KMS-11 (cell line): ENCODE measurements around the gene SEC22A.

Source experiments
- H2AFZ ChIP-seq: fragments of 200-600 bp; sonication (generic); 2 replicates; pipeline ENCODE4 v1.6.1; 2016; ENCODE audit warnings: antibody characterized with exemption, mixed run types, low read depth
- H3K27ac ChIP-seq: fragments of 200-600 bp; sonication (generic); 2 replicates; pipeline ENCODE4 v1.6.1; 2016; ENCODE audit warnings: mild to moderate bottlenecking, mixed run types
- H3K27me3 ChIP-seq: fragments of 200-600 bp; sonication (generic); 2 replicates; pipeline ENCODE4 v1.6.1; 2017; ENCODE audit warnings: mild to moderate bottlenecking, low read depth, mixed run types, moderate library complexity; ENCODE audit not compliant: insufficient read depth
- H3K36me3 ChIP-seq: fragments of 200-600 bp; sonication (generic); 2 replicates; pipeline ENCODE4 v1.6.1; 2017; ENCODE audit warnings: mild to moderate bottlenecking, mixed run types; ENCODE audit not compliant: insufficient read depth
- H3K4me1 ChIP-seq: fragments of 200-600 bp; sonication (generic); 2 replicates; pipeline ENCODE4 v1.6.1; 2016; ENCODE audit warnings: mild to moderate bottlenecking, low read depth, mixed run types; ENCODE audit not compliant: poor library complexity, severe bottlenecking
- H3K4me2 ChIP-seq: fragments of 200-600 bp; sonication (generic); 2 replicates; pipeline ENCODE4 v1.7.0; 2016; ENCODE audit warnings: mild to moderate bottlenecking, mixed run types
- H3K4me3 ChIP-seq: fragments of 200-600 bp; sonication (generic); IDR thresholded peaks from 2 replicates; pipeline ENCODE4 v1.6.1; 2017; ENCODE audit warnings: low read depth, low read length, mixed read lengths; ENCODE audit not compliant: insufficient read depth
- H3K79me2 ChIP-seq: fragments of 200-600 bp; sonication (generic); 2 replicates; pipeline ENCODE4 v1.6.1; 2016; ENCODE audit warnings: low read depth, mixed run types; ENCODE audit not compliant: insufficient read depth
- H3K9ac ChIP-seq: fragments of 200-600 bp; sonication (generic); 2 replicates; pipeline ENCODE4 v1.6.1; 2016; ENCODE audit warnings: mild to moderate bottlenecking, mixed run types
- H4K20me1 ChIP-seq: fragments of 200-600 bp; sonication (generic); 2 replicates; pipeline ENCODE4 v1.6.1; 2016; ENCODE audit warnings: mild to moderate bottlenecking, mixed run types; ENCODE audit not compliant: insufficient read depth
- TF ChIP-seq, protein P1 (sequence below): fragments of 200-600 bp; sonication (generic); conservative IDR thresholded peaks from 2 replicates; pipeline ENCODE4 v1.6.1; 2017; ENCODE audit warnings: low read depth, mild to moderate bottlenecking, antibody characterized with exemption, low read length, moderate library complexity, mixed read lengths

The SEC22A gene

DNA sequence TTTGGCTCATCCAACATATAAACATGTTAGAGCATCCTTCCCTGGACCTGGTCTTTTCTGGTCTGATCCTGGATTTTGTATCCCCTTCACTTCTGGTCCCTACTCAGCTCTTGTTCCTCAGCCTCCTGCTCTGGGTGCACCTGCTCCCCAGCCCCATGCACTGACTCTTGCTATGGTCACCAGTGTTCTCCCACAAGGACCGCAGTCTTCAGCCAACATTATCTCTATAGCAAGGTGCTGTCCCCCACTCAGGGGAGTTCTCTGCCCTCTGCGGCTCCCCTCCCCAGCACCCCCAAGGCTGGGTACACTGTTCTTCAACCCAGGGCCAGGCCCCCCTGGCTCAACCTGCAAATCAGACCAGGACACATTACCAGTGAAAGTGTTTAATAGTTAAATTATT lies 80.2 kb downstream of the SEC22A start:
- no peak overlapping the region for H3K27ac ChIP-seq
- no peaks in the 10 kb centered on the region for H3K27me3 ChIP-seq
- H3K36me3 ChIP-seq: no peaks in the 10 kb centered on the region
- TF ChIP-seq, protein P1, sequence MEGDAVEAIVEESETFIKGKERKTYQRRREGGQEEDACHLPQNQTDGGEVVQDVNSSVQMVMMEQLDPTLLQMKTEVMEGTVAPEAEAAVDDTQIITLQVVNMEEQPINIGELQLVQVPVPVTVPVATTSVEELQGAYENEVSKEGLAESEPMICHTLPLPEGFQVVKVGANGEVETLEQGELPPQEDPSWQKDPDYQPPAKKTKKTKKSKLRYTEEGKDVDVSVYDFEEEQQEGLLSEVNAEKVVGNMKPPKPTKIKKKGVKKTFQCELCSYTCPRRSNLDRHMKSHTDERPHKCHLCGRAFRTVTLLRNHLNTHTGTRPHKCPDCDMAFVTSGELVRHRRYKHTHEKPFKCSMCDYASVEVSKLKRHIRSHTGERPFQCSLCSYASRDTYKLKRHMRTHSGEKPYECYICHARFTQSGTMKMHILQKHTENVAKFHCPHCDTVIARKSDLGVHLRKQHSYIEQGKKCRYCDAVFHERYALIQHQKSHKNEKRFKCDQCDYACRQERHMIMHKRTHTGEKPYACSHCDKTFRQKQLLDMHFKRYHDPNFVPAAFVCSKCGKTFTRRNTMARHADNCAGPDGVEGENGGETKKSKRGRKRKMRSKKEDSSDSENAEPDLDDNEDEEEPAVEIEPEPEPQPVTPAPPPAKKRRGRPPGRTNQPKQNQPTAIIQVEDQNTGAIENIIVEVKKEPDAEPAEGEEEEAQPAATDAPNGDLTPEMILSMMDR: no peak
- H3K9ac ChIP-seq: no peak overlapping the region
- no peak overlapping the region for H3K4me3 ChIP-seq
- H2AFZ ChIP-seq: no peak overlapping the region
- H3K79me2 ChIP-seq: no peaks in the 10 kb centered on the region
- no peaks in the 10 kb centered on the region for H4K20me1 ChIP-seq
- no peaks in the 10 kb centered on the region for H3K4me1 ChIP-seq
- no peak overlapping the region for H3K4me2 ChIP-seq

DNA sequence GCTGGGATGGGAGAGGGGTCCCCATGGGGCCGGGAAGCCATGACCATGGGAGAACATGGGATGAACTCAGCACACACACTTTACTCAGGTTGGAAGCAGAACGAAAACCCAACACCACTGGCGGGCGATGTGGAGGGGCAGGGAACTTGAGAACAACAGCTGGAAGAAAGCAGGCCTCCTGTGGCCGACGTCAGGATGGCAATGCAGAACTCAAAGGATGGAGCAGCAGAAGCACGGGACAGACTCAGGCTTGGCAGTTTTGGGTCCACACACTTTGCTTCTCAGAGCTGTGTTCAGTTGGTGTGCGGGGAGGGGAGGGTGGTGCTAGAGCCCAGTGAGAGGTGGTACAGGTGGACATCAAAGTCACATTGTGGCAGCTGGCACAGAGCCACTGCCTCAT lies 80.7 kb downstream of the SEC22A start:
- H3K79me2 ChIP-seq: no peaks in the 10 kb centered on the region
- TF ChIP-seq, protein P1: no peak
- no peak overlapping the region for H3K4me2 ChIP-seq
- no peak overlapping the region for H2AFZ ChIP-seq
- H3K27me3 ChIP-seq: no peaks in the 10 kb centered on the region
- H3K36me3 ChIP-seq: no peaks in the 10 kb centered on the region
- H3K4me3 ChIP-seq: no peak overlapping the region
- no peaks in the 10 kb centered on the region for H4K20me1 ChIP-seq
- H3K4me1 ChIP-seq: no peaks in the 10 kb centered on the region
- H3K27ac ChIP-seq: no peak overlapping the region
- no peak overlapping the region for H3K9ac ChIP-seq

DNA sequence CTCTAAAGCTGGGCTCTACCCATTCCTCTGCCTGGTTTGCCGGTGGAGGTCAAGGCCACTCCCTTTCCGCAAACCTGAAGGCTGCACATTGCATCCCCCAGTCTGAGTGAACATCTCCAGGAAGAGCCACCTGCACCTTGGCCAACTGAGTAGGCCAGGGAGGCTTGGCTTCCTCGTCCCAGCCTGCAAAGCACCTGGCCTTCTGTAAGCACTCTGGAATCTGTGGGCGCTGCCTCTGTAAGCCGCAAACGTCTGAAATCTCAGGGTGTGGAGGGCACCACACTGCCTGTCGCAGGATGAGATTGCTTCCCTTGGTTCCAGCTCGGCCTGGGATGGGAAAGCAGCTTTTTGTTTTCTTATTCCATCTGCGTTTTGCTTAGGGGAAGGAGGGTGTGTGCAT lies 81.3 kb downstream of the SEC22A start:
- H3K27me3 ChIP-seq: no peaks in the 10 kb centered on the region; the same call in 1 of the 2 replicates
- no peaks in the 10 kb centered on the region for H3K4me1 ChIP-seq
- H3K27ac ChIP-seq: no peak overlapping the region
- H3K9ac ChIP-seq: no peak overlapping the region
- no peaks in the 10 kb centered on the region for H4K20me1 ChIP-seq
- no peaks in the 10 kb centered on the region for H3K36me3 ChIP-seq
- no peak overlapping the region for H3K4me2 ChIP-seq
- no peaks in the 10 kb centered on the region for H3K79me2 ChIP-seq
- no peak overlapping the region for H3K4me3 ChIP-seq
- no peak overlapping the region for H2AFZ ChIP-seq
- TF ChIP-seq, protein P1: no peak

DNA sequence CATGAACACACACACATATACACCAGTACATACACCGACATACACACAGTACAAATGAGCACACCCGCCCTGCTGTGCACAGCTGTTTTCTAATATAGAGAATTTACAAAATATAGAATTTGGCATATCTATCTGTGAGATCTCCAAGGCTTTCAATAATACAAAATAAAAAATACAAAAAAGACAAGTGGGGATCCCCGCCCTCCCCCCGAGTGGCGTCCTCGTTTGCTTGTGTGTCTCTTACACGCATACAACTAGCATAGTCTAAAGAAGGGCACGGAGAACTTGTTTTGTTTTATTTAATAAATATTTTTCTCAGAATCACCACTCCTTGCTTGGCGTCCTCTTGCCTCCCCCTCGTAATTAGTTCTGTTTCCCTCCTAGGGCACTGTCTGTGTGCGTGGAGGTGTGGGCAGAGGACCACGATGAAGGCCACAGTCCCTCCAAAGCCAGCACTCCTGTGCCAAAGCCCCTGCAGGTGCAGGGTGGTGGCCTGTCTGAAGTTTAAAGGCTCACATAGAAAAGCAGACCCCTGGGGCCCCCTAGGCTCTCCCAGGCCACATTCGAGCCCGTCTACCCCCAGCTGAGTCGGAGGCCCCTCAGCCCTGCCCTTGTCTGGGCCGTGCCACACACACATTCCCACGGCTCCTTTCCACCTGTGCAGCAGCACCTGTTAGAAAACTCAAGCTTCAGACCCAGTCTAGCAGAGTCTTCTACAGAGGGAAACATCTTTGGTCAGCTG lies 82.1 kb downstream of the SEC22A start:
- no peak overlapping the region for H3K9ac ChIP-seq
- TF ChIP-seq, protein P1: no peak
- H3K4me1 ChIP-seq: no peaks in the 10 kb centered on the region
- H3K36me3 ChIP-seq: no peaks in the 10 kb centered on the region
- no peak overlapping the region for H3K4me2 ChIP-seq
- H3K79me2 ChIP-seq: no peaks in the 10 kb centered on the region
- H3K27ac ChIP-seq: no peak overlapping the region
- H2AFZ ChIP-seq: no peak overlapping the region
- H3K4me3 ChIP-seq: no peak overlapping the region
- no peaks in the 10 kb centered on the region for H4K20me1 ChIP-seq
- no peaks in the 10 kb centered on the region; the same call in 1 of the 2 replicates for H3K27me3 ChIP-seq
